ENCODE measurements around the gene PRR35. TPM values are rescaled to one million over a fixed set of nuclear protein-coding genes. Genes with fewer than 3 reads are reported as not detected.

Gene PRR35
- total RNA-seq, 4 donors from 2014 or later = not detected

DNA sequence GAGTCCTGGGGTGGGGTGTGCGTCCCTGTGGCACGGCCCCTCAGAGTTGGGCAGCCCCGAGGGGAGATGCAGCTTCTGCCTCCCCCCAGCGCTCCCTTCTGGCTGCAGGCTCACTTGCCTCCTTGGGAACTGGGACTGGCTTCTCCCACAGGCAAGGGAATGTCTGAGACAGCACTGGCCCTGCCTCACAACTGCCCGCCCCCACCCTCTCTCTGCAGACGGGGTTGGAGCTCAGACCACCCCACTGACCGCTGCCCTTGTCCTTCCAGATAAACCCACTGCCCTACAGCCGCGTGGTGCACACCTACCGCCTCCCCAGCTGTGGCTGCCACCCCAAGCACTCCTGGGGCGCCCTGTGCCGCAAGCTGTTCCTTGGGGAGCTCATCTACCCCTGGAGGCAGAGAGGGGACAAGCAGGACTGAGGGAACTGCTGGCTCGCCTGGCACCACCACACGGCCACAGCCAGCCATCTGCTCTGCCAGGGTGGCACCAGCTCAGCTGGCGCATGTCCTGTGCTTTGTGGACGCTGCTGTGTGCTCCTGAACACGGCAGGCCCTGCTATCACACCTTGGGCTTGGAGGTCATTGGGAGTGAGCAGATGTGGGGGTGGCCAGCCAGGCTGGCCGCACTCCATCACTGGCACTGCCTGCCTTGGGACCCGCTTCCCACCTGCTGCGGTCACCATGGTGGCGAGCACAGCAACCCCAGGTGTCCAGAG is 22.6 kb downstream of the PRR35 start:
- TF ChIP-seq, protein P1, sequence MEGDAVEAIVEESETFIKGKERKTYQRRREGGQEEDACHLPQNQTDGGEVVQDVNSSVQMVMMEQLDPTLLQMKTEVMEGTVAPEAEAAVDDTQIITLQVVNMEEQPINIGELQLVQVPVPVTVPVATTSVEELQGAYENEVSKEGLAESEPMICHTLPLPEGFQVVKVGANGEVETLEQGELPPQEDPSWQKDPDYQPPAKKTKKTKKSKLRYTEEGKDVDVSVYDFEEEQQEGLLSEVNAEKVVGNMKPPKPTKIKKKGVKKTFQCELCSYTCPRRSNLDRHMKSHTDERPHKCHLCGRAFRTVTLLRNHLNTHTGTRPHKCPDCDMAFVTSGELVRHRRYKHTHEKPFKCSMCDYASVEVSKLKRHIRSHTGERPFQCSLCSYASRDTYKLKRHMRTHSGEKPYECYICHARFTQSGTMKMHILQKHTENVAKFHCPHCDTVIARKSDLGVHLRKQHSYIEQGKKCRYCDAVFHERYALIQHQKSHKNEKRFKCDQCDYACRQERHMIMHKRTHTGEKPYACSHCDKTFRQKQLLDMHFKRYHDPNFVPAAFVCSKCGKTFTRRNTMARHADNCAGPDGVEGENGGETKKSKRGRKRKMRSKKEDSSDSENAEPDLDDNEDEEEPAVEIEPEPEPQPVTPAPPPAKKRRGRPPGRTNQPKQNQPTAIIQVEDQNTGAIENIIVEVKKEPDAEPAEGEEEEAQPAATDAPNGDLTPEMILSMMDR (IDR thresholded peaks at IDR 0.05; ENCODE audit: low read depth) = no peak

DNA sequence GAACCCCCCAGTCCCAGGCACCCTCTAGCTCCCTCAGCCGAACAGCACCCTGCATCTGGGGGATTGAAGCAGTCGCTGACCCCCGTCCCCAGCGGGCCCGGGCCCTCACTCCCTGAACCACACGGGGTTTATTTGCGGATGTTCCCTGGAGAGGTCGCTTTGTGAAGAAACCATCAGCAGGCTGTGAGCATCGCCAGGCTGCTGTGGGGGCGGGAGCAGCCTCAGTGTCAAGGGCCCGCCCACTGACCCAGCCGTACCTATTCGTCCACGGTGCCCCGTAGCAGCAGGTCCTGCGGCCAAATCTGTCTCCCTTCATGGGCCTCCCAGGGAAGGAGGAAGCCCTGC is 23.2 kb downstream of the PRR35 start:
- TF ChIP-seq, protein P1 (IDR thresholded peaks at IDR 0.05; ENCODE audit: low read depth) = no peak

DNA sequence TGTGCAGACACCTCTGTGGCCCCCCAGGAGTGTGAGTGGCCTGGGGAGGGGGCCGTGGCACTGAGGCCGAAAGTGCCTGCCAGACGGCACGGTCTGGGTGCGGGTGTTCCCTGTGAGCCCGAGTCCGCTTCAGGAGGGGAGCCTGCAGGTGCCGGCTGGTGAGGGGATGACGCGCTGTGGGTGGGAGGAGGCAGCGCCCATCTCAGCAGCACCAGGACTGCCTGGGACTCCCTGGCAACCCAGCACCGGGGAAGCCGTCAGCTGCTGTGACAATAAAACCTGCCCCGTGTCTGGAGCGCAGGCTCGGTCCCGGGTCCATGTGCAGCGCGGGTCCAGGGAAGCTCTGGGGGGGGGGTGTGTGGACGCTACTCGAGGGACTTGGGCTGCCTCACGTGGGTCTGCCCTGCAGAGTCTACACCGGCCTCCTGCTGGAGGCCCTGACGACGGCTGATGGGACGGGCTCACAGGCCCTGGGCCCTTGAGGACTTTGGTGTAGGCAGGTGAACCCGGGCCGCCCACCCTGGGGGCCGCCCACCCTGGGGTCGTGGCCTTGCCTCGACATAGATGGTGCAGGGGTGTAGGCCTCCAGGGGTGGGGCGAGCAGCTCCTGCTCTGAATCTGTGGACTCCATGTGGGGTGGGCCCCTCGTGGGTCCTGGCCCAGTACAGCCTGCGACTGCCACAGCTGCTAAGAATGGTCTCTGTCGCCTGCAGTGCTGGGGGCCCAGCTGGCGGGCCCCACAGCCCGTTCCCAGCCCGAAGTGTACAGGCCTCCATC is 23.8 kb downstream of the PRR35 start:
- TF ChIP-seq, protein P1 (IDR thresholded peaks at IDR 0.05; ENCODE audit: low read depth) = no peak

DNA sequence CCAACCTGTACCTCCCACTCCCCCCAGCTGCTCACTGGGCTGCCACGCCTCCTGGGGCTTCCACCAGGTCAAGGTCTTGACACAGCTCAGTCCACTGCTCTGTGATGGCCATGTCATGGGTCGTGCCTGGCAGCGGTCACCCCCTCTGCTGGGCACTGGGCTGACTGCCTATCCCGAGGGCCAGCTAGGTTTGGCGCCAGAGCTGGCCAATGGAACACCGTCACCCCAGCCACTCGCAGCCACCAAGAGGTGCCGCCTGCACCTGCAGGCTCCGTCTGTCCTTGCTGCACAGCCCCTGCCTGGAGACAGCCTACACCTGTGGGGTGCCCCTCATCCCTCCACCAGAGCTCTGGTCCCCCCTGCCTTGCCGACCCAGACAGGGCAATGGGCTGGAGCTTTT is 25.2 kb downstream of the PRR35 start:
- TF ChIP-seq, protein P1 (IDR thresholded peaks at IDR 0.05; ENCODE audit: low read depth) = no peak

DNA sequence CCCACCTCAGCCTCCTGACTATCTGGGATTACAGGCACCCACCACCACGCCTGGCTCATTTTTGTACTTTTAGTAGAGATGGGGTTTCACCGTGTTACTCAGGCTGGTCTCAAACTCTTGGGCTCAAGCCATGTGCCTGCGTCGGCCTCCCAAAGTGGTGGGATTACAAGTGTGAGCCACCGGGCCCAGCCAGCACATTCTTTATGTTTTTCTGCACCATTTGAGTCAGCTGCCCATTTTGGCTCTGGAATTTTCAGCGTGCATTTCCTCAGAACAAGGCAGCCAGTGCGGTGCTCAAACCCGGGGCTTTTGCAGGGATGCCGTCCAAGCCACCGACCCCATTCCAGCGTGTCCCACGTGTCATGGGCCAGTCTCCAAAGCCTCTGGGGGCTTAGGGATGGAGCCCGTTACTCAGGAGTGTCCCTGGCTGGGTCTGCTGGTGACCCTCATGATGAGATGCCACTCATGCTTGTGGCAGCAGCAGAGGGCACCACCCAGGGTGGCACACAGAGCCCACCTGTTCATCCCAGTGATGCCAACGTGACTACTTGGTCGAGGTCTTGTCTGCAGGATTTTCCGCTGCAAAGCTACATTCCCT is 26.0 kb downstream of the PRR35 start:
- TF ChIP-seq, protein P1 (IDR thresholded peaks at IDR 0.05; ENCODE audit: low read depth) = no peak

DNA sequence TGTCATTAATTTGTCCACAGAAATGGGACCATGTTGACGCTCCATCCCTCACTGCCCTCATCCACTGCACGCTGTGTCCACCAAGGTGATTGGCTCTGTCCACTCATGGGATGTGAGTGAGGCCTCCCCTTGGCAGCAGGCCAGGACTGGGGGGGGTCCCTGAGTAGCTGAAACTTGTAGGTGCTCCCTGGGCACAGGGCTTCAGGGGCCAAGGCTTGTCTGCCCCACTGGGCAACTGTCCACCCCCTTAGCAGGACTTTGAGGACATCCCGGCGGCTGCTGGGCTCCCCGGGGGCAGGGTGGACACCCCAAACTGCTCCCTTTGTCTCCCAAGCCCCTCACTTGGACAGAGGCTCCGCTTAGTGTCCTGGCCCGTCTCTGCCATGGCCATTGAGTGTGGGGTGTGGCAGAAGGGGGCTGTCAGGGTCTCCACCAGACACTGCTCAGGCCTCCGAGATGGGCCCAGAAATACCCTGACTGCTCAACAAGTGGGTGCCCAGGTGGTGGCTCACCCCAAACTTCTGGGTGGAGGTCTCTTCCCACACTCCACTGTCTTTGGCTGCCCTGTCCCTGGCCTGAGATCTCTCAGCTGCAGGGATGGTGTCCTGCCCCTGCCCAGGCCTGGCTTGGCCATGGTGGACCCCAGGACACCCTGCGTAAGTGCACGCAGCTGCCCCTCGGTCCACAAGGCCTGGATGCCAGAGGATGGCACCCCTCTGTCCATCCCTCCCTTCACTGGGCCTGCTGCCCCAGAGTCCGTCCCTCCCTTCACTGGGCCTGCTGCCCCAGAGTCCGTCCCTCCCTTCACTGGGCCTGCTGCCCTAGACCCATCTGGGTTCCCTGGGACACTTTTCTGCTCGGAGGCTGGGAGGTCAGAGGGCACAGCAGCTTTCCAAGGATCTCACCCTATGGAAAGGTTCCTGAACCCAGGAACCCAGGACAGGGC is 26.7 kb downstream of the PRR35 start:
- TF ChIP-seq, protein P1 (IDR thresholded peaks at IDR 0.05; ENCODE audit: low read depth) = no peak

Measured in subcutaneous adipose tissue (tissue), 4 donors.